D341Med (cell line): Measurements from ENCODE around the gene OMP.

Experiments used
- DNase-seq: peaks from one replicate; pipeline ENCODE4 v3.0.0; 2012; ENCODE audit warnings: low spot score

Gene OMP

DNA sequence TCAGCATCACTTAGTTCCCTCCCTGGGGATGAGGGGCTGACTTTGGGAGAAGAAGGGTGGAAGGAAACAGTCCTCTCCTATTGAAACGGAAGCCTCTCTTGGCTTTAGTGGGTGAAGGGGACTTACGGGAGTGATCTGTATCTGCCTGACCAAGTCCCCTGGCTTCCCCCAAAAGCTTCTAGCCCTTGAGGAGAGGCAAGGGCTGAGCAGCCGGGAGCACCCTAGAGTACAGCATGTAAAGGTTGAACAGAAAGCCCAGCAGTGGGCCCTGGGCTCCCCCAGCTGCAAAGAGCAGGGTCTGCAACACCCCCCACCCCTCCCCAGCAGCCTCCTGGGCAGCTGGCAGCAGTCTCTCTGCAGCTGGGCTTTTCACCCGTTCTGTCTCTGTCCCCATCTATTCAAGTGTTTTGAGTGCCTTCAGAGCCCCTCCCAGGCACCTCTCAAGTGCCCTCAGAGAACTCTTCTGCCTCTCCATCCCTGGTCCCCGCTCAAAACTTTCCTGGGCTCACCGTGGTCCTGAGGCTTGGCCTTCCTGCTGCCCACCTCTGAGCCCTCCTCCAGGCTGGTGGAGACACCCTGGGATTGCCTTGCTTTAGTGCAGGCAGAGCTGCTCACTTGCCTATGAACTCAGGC is 33.2 kb upstream of the OMP start:
- peak; percentile 17 for DNase-seq

DNA sequence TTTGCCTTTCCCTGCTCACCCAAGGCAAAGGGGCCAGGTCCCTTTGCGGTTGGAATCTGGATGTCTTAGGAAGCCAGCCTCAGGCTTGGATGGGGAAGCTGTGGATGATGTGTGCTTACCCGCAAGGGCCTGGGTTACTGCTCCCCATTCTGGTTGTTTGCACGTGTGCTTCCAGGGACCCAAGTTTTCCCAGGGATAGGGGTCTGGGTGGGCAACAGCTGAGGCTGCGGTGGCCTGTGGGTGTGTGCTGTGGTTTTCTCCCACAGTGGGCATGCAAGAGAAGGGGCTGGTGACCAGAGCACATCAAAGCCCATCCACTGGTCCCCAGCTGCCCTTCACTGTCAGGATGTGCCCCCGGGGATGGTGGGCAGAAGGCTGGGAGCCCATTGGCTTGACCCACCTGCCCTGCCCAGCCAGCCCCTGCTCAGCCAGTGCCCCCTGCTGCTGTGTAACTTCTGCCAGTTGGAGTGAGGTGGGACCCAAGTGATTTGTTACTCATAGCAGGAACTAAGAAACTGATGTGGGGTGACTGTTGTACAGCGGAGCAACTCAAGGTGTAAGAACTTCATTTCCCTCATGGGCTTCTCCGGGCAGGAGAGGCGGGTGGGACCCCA is 32.6 kb upstream of the OMP start:
- no peak for DNase-seq

DNA sequence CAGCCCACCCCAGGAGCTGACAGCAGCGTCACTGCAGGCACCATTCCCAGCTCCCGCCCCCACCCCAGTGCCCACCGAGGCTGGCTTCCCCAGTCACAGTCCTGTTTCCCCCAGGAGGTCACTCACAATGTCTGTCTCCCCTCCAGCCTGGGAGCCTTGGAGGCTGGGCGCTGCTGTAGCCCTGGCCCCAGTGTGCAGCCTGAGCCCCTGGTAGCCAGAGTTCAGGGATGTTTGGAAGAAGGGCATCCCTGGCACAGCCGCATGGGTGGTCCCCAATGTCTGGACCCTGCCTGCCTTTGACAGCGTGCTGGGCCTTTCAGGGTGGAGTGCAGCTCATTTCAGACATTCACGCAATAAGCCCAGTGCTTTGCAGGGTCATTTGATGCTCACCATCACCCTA is 31.6 kb upstream of the OMP start:
- DNase-seq = no peak

DNA sequence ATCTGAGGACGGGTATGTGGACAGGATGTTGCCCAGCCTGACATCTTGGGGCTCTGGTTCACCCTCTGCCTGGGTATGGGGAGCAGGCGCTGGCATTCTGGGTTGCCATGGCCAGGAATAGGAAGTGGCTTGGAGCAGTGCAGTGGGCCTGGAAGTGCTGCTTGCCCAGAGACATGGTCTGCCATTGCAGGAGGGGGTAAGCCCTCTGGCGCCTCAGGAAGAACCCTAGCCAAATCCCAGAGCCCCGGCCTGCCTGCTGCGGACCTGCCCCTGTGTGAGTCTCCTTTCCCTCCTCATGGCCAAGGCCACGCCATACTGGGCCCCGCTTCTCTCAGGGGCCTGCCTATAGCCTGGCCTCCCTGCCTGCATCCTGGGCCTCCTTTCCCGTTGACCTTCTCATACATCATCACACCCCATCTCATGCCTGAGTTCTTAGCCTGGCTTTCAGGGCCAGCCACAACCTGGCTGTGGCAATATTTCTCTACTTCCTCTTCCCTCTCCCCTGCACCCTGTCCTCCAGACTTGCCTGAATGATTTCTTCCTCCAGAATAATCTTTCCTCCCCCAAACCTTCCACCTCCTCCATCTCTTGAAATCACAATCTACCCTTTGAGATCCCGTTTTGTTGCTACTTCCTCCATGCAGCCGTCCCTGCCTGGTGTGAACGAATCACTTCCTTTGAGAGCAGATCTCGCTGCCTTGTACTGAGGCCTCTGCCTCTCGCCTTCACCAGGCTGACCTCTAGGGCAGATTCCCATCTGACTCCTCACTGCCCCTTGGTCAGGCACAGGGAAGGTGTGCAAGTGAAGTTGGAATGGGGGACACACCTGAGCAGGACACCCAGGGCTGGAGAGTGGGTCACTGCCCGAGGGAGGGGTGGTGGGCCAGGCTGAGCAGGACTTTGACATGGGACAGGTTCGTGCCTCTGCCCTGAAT is 30.7 kb upstream of the OMP start:
- no peak for DNase-seq

DNA sequence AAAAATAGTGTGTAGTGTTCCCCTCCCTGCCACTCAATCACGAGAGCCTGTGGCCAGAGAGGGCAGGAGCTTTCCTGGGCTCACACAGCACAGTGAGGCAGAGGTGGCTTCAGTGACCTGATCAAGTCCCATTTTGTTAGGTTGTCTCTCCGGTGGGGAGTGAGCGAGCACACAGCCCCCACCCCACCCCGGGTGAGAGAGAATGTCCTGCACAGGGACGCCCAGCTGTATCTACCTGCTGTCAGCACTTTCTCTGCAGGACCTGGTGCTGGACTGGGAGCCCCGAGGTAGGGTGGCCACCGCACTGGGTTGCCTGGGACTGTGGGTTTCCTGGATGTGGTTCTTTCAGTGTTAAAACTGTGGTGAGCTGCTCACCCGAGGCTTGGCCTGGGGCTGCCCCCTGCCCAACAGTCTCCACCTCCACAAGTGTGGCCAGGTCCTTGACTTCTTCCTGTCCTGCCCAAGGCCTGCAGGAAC is 29.8 kb upstream of the OMP start:
- no peak for DNase-seq

DNA sequence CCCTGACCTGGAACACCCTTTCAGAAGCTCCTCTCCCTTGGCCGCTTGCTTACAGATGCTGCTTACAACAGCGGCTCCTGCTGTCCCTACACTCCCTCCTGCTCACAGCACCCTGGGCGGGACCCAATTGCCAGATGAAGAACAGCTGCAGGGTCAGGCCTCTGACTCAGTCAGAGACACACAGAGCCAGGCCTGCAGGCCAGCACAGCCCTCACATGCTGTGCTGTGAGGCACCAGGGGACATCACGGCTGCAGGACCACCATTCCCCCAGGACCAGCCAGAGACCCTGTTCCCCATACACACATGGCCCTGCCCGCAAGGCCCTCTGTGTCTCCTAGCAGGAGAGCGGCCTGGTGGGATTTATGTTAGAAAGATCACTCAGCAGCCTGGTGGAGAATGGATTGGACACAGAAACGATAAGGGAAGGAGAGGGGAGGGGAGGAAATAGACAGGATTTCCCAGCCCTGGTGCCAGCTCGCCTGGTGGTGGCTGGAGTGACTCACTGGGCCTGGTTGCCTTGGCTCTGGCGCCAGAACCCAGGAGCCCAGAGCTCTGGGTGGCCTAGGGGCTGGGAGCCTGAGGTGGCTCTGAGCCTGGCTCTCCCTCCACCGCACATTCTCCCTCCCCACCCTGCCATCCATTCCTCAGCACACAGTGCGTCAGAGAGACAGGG is 29.2 kb upstream of the OMP start:
- DNase-seq = no peak

DNA sequence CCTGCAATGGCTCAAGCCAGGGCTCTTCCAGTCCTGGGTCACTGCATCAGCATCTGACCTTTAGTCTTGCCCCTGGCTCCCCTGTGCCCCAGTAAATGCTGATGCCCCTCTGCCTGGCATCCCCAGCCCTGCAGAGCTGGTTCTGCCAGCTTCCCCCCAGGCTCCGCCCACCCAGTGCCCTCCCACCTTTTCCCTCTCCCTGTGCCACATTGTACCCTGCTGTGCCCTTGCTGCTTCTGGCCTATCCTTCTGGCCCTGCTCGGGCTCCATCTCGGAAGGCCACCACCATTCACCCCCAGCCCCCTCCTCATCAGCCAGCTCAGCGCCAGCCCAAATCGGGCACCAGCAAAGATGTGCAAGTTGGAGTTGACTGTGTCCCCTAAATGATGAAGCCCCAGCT is 28.4 kb upstream of the OMP start:
- DNase-seq = no peak

DNA sequence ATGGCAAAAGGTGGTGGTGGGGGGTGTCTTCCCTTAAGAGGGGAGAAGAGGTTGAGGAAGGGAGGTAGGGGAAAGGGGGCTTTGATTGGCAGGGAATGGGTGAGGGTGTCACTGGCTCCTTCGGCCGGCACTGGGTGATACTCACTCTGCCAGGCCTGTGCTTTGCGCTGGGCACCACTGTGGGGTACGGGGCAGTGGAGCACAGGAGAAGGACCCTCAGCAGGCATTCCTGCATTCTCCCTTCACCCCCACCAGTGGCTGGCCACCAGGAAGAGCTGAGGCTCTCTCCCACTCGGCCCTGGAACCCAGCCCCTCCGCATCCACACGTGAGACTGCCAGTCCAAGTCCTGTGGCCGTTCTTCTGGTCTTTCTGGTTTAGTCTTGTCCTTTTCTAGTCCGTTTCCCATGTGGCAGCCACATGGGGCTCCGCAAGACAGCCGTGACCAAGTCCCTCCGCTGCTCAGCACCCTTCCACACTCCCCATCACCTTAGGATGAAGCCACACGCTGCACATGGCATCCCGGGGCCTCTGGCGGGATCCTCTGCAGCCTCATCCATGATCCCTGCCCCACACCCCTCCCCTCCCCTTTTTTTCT is 27.9 kb upstream of the OMP start:
- DNase-seq = no peak

DNA sequence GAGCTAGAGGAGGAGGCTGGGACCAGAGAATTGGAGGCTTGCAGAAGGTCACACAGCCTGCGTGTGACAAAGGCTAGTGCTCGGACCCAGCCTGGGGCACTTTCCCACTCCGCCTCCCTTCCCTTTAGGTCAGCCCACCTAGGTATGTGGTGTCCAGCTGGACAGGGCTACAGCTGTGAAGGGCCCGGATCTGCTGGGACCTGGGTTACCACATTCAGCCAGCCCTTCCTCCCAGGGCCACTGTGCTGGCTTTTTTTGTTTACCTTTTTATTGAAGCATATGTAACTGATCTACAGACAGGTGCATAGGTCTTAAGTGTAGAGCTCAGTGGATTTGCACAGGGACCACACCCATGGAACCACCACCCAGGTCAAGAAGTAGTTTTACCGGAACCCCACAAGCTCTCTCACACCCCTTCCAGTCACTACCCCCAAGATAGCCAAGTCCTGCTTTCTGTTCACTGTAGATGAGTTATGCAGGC is 27.2 kb upstream of the OMP start:
- DNase-seq = no peak

DNA sequence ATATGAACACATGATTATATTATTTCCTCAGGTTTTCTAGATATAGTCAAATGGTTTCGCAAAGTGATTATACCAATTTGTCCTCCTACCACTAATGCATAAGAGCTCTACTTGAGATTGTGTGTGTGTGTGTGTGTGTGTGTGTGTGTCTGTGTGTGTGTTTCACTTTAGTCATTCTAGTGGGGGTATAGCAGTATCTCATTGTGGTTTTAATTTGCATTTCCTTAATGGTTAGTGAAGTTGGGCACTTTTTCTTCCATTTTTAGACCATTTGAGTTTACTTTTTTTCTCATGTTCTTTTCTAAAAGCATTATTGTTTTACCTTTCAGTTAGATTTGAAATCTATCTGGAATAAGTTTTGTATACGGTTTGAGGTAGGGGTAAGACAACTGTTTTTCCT is 23.0 kb upstream of the OMP start:
- DNase-seq = no peak

DNA sequence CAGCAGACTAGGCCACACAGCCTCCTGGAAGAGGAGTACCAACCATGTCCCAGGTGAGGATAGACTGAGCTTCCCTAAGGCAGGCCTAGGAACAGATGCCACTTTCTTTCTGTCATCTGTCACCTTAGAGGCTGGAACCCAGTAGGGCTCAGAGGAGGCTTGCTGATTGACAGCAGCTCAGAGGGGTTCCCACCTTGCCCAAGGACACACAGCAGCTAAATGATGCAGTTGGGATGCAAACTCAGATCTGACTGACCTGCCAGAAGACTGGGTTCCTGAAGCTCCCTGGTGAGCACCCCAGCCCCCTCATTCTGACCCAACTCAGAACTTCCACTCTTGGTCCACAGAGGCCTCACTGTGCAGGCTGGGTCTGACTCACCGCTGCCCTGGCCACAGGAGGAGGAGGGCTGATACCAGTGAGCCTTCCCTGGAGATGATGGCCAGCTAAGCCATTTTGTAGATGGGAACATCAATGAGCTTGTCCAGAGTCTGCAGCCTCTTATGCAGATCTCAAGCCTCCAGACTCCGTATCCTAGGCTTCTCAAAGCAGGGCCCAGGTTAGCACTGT is 21.9 kb upstream of the OMP start:
- no peak for DNase-seq

DNA sequence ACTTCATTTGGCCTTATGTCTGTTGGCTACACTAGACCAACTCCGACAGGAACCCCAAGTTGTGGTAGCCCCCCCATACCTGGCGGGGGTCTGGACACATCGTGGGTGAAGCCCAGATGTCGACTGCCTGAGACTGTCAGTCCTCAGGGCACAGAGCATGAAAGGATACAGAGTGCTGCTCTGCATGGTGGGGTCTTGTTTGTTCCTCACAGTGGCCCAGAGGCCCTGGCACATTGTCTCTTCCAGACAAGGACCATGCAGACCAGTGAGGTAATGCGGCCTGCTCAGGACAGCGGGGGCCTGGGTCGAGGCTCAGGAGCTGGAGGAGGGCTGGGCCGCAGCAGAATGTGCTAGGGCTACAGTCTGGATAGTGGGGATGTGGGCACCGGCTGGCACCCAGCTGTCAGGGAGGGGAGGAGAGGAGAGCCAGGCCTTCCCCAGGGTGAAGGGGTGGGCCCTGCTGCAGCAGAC is 21.2 kb upstream of the OMP start:
- DNase-seq = peak; percentile 75

DNA sequence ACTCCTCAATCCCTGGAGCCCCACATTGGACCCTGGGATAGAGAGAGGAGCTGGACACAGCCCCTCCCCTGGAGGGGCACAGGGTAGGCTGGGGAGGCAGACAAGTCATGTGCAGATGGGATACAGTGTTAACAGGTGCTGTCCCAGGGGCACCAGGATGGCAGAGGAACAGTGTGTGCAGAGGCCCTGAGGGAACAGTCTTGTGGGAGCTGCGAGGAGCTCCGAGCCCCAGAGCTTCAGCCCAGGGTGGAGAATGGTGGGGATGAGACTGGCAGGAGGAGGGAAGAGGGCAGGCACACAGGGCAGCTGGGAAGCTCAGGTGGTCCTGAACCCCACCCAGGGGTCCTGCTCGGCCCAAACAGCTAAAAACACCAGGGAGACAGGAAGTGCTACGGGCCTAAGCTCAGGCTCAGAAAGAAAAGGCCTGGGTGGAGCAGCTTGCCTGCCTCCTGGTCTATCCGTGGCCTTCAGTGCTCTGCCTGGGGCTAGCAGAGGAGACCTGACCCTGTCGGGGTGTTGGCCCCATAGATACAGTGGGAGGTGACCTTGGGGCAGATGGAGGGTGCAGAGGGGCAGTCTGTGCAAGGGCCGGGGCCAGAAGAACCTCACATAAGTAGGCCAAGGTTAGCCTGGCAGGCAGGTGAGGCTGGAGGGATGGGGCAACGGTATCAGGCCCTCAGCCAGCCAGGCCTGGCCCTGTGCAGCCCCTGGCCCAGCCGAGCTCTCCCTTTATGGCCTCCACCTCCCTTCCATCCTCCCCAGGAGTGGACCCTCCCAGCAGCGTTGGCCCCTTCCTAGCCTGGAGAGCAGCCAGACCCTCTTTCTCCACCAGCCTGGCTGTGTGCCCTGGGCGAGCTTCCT is 20.4 kb upstream of the OMP start:
- peak; percentile 58 for DNase-seq

DNA sequence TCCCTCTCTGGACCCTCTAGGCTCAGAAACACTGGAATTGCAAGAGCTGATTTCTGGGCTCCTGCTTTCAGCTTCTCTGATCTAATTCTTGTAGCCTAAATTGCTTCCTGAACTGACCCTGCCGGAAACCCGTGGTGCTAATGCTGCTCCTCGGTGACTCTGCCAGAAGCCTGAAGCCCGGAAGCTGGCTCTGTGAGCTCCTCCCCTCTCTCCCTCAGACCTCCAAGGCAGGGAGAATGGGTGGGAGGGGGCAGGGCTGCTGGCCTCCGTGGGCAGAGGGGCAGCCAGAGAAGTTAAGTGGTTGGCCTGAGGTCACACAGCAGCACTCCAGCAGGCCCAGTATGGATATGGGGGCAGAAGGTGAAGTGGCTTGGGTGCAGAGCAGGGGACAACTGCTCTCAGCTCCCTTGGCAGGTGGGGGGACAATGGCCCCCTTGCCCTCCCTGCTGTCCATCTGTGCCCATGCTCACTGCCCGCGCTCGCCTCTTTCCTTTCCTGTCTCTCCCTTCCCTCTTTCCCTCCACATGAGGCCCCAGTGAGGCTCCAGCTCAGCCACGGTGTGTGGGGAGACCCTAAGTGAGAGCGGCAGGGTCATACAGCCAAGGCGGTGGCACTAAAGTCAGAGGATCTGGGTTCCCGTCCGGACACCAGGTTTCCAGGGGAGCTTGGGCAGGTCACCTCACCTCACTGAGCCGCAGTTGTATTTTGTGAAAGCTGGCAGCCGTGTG is 19.6 kb upstream of the OMP start:
- DNase-seq = no peak

DNA sequence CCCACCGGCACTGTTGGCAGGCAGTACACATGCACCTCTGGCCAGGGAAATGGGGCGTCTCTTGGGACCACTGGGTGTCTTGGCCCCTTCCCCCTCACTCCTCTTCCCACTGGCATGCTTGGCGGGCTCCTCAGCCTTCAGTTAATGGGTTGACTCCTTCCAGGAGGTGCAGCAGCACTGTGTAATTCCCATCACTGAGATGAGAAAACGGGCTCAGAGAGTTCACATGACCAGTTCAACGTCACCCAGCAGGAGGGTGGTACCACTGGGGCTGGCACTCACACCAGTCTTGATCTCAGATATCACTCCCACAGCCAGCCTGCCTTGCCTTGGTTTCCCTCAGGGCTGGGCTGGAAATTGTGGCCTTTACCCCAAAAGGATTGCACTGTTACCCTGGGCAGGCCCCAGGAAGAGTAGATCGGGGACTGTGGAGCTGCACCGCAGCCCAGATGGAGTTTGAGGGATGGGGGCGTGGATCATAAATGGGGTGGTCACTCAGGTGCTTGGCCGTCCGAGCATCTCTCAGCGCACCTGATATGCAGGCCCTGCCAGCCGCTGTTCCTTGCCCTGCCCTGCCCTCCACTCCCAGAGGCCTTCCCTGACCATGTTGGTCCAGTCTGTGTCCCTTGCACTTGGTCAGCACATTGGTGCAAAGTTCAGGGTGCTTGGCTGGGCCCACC is 18.9 kb upstream of the OMP start:
- no peak for DNase-seq

DNA sequence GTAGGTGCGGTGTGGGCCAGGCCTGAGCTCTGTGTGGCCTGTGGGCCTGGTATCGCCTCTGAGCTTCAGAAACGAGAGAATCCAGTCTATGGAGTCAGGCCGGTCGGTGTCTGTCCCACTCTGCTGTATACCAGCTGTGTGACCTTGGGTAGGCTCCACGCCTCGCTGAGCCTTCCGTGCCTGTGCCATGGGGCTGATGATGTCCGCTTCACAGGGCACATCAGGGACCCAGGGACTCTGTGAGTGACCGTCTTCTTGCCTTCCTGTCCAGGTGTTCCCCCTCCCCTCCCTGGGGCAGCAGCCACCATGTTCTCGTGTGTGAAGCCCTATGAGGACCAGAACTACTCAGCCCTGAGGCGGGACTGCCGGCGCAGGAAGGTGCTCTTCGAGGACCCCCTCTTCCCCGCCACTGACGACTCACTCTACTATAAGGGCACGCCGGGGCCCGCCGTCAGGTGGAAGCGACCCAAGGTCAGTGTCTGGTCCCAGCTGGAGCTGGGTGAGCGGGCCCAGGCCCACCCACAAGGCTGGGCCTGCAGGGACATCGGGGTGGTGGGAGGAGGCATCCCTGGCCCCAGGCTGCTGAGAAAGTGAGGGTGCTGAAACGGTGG is 18.0 kb upstream of the OMP start:
- DNase-seq = no peak

DNA sequence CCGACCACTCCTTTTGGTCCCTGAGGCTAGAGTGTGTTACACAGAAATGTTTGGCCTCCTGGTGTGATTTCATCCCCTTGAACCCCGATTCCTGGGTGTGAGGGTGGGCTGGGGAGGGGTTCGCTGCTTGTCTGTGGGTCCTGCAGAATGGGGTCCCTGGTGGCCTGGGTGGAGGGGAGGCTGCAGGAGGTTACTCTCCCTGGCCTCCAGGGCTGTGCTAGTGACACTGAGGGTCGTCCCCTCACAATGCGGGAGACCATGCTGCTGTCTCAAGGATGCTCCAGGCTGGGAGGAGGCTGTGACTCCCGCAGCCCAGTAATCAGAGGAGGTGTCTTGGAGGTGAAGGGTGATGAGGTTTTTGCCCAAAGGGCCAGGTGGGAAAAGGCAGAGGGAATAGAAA is 17.0 kb upstream of the OMP start:
- no peak for DNase-seq

DNA sequence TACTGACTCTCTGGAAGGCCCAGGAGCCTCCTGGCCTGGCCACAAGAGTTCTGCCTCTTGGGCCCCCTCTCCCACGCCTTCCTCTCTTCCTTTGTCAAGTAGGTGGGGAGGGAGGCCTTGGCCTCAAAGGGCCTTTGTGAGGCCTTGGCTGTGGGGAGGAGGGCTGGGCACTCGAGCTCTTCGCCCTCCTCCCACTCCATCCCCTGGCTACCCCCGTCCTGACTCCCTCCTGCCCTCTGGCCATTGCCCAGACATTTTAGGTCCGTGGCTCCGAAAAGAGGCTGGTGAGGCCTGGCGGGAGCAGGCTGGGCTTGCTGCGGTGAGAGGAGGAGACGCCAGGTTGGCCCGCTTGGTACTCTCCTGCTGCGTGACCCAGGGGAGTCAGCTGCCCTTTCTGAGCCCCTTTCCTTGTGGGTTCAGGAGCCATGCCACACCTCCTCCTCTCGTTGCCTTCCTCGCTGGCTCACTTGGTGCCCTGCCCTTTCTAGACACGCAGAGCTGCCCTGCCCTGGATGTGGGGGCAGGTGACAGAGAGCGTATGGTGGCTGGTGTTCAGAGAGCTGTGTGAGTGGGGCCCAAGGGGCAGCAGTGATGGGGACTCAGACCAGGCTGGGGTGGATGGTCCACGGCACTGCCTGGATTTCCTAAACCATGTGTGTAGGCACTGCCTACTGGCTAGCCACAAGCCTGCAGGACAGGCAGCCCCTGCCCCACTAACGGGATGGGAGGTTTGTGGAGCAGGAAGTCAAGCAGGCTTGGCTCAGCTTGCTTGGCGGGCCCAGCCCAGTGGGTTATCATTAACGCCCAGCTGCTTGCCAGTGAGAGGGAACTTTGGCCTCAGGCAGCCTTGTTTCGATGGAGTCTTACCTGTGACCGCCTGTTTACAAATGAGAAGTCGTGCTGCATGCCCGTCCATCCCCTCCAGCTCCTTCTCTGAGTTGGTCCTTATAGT is 15.8 kb upstream of the OMP start:
- no peak for DNase-seq
